ENCODE data around the gene RABGAP1L.
"Not testable (repeated sequence)": the region's sequence is repeated elsewhere in the genome, so short reads cannot be mapped to it uniquely, and the experiment has no call there.

RABGAP1L gene

DNA sequence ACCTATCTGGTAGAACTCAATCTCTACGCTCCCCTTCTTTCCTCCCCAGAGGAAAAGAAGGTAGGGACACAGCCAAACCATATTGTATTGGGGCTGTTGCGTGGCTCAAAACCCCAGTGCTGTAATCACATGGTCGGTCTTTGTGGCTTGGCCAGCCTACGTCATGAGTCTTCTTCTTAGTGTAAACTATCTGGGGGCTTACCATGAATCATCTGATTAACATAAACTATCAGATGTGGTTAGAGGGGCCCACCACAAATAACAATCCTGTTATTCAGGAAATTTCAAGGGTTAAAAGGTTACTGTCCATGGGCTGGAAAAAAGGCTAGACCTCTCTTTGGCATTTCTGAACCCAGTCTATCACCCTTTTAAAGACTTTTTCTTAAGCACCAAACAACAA is 238.9 kb downstream of the RABGAP1L start:
- no peak for DNase-seq

DNA sequence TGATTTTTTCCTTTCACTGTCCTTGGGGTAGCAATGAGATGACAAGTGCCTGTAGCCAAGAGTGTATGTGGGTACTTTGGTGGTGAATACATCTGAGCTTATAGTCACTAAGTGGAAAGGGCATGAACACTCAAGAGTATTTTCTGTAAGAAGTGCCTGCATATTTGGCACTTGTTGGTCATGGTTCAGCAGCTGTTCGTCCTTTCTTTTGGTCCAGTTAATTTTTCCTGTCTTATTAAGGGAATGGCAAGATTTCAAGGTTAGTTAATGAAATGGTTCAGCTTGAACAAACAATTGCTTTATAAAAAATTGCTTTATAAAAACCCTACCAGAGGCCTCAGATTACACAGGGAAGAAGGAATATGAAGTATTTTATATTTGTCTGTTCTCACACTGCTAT is 239.9 kb downstream of the RABGAP1L start:
- peak; percentile 58 for DNase-seq

DNA sequence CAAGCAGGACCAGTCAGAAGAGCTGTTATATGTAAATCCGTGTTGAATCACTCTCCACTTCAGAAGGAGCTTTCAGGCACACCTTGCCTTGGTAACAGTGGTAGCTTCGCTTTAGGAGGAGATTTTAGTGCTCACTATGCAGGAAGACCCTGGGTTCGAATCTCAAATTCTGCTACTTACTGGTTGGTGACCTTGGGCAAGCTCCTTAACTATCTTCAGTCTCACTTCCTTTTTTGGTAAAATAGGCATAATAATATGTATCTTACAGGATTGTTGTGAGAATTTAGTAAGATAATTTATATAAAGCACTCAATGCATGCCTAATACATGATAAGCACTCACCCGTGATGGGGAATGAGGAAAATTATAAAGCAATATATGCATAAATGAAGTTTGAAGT is 241.8 kb downstream of the RABGAP1L start:
- DNase-seq: no peak

DNA sequence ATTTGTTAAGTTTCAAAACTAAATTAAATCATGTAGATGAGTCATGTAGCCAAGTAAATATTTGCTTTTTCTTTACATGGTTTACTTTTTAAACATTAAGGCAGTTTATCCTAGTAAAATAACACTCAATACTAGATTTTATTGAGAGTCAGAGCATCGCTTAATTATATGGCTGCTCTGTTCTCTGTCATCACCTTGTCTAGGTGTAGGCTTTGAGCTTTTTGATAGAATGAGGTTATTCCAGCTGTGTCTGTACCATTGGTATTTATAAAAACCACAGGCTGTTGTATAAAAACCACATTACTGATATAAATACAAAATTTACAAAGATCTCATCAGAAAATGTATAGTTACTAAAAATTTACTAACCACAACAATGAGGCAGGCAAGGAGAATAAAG is 245.9 kb downstream of the RABGAP1L start:
- DNase-seq: no peak

DNA sequence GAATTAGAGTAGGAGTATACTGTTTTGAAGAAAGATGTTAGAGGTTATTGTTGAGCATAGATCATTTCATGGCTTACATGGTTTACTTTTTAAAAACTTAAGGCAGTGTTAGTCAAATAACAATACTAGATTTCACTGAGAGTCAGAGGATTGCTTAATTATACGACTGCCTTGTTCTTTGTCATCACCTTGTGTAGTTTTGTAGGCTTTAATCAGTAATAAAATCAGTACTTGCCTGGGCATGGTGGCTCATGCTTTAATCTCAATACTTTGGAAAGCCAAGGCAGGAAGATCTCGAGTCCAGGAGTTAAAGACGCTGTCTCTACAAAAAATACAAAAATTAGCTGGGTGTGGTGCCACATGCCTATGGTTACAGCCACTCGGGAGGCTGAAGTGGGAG is 247.1 kb downstream of the RABGAP1L start:
- DNase-seq: no peak

DNA sequence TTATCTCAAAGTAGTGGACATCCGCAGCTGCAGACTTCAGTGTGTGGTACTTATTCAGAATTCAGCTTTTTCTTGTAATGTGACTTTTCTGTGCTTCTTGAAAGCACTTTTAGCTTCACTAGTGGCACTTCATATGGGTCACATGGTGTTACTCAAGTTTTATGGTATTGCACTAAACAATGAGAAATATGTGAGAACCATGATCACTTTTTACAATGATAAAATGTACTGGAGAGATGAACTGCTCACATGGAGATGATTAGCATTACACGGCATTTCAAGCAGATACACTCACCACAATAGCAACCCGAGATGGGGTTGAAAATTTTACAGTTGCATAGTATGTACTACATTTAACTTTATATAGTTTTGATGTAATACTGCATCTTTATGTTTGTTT is 248.3 kb downstream of the RABGAP1L start:
- no peak for DNase-seq

DNA sequence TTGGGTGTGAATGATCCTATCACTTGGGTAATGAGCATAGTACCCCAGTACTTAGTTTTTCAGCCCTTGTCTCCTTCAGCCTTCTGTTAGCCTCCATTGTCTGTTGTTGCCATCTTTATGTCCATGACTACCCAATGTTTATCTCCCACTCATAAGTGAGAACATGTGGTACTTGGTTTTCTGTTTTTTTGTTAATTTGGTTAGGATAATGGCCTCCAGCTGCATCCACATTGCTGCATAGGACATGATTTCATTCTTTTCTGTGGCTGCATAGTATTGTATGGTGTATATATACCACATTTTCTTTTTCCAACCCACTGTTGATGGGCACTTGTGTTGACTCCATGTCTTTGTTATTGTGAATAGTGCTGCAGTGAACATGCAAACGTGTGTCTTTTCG is 248.8 kb downstream of the RABGAP1L start:
- DNase-seq: no peak

DNA sequence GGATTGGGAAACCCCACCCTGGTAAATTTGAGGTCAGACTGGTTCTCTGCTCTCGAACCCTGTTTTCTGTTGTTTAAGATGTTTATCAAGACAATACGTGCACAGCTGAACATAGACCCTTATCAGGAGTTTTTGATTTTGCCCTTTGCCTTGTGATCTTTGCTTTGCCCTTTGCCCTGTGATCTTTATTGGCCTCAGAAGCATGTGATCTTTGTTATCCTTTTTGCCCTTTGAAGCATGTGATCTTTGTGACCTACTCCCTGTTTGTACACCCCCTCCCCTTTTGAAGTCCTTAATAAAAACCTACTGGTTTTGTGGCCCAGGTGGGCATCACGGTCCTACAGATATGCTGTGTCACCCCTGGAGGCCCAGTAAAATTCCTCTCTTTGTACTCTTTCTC is 250.5 kb downstream of the RABGAP1L start:
- not testable (repeated sequence) for DNase-seq

DNA sequence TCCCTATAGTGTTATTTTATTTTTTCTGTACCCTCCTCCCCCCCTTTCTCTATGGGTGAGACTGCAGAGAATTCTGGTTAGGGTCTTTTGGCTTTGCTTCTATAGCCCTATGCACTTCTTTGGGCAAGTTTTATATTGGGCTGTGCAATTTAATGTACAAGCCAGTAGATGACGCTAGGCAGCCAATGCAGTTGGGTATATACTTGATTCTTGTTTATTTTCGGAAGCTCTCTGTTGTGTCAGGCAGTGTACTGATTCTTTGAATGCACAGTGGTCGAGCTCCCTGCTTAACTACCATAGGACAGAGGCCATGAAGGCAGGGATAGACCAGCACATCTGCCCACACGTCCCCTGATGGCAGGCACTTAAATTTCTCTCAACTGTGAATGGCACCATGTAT is 254.3 kb downstream of the RABGAP1L start:
- no peak for DNase-seq

DNA sequence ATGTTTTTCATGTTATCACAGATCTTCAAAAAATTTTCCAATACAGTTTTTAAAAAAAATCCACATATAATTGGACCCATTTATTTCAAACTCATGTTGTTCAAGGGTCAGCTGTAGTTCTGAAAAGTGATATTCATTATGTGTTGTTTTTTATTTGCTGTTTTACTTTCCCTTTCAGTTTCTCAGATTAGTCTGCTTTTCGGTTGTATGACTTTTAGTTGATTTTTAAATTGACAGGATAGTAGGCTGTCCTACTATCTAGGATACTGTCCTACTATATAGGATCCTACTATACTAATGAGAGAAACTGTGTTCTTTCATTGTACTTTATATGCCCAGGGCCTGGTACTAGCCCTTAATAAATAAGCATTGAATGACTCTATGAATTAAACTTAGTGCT is 254.9 kb downstream of the RABGAP1L start:
- DNase-seq: no peak

DNA sequence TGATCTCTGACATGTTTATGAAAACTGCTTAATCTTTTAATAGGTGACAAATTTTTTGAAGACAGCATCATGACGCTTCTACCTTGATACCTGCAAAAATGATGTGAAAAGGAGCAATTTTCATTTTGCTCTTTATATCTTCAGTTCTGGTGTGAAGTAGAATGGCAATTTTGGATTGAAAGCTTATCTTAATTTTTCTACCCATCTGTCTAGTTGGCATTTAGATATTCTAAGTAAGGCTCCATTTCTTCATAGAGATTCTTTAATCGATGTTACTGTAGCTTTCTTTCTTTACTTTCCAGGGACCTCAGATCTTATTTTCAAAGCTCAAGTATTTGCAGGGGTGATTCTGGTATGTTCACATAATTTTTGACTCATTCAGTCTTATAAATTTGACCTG is 256.2 kb downstream of the RABGAP1L start:
- DNase-seq: no peak

DNA sequence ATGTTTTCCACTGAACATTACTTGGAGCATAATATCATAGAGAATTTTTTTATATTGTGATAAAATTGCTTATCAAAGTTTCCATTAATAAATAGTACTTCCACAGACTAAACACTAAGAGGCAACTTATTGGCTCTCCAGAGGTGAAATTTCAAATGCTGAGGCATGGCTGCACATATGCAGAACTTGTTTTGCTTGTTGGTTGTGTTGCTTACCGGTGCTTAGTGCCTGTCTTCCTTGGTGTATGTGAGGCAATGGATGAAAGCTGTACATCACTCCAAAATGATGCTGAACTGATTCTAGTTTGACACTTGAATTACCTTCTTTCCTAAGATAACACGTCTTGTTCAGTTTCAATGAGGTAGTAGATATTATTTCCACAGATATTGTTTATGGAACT is 258.6 kb downstream of the RABGAP1L start:
- no peak for DNase-seq

DNA sequence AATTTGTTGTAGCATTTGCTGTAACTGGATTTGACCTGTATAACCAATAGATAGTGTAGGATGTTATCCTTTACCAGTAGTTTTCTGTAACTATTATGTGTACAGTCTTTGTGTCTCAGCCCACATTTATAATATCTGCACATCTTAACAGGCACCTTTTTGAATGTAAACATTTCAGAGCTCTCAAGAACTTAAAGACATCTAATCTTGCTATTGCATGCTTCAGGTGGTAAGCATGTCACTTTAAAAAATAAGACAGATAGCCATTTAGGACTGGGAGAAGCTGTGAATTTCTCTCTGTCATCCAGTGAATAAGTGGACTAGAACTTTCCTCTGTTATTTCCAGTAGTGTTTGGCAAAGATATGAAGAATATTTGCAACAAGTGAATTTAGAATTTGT is 265.8 kb downstream of the RABGAP1L start:
- no peak for DNase-seq

DNA sequence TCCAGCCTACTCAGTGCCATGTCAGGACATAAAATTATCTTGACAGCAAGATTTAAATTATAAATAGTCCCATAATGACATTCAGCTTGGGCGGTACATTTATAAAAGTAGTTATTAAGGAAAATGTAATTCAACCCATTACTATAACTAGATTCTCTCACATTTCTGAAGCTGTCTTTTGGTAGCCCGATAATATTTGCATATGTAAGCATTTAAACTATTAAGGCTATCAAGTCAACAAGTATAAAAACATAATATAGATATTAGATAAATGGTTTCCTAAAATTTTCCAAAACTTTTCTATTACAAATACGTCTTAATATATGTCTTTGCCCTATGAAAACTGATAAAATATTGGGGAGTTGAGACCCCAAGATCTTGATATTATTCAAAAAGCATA is 266.8 kb downstream of the RABGAP1L start:
- DNase-seq: no peak

DNA sequence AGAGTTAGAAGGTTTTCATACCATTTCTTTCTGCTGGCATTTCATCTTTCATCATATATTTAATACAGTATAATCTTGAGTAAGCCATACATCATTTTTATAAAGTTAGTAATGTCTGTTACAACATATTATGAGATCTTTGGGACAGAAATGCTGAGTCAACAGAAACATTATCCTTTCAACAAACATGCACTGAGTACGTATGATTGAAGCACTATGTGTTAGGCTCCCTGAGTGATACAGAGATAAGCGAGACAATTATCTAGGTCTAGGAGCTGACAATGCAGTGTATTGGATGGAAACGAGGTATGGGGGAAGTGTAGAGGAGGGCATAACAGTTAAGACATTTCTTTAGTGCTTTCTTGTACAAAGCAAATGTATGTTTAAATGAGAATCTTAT is 268.7 kb downstream of the RABGAP1L start:
- DNase-seq: no peak

DNA sequence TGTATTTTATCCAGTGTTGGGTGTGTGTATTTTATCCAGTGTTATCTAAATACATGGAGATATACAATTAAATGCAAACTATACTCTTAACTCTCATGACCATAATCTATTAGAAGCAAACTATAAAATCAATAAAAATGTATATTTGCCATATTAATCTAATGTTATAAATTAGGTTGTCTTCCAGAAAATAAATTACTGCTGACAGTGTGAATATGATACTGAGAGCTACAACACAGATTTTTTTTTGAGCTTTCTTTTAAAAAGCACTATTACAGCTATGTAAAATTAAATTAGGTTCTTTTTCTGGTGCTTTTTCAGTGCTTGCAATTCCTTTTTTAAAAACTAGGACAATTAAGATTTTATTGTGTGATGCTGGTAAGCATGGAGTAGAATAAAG is 269.4 kb downstream of the RABGAP1L start:
- DNase-seq: no peak

DNA sequence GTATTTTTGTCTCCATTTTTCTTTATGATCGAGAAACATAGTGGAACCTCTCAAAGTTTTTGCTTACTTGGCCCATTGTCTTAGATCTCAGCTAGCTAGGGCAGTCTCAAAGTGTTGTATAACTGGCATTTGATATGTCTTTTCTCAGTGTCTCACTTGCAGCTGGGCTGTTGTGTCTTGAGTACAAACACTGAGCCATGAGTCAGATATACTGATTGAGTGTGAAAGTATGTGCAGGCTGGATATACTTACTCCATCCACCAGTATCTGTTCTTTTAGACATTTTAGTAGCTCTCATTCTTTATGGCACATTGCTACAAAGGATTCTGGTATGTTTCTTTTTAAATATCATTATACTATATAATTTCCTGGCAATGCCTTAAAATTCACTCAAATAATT is 274.1 kb downstream of the RABGAP1L start:
- no peak for DNase-seq

DNA sequence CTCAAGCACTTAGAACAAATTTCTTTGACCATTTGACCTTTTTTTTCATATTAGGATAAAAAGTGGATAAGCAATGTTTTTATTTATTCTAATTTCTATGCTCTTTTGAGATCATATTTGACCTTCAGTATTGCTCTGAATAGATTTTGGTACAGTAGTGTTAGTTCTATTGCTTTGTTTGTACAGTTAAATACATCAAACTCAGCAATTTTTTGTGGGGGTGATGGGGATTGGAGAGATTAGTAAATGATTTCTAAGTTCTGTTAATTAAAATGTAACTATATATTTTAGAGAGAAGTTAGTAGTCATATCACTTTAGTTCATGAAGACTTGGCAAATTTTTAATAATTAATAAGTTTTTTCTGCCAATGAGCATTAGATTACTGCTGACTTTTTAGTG is 286.0 kb downstream of the RABGAP1L start:
- DNase-seq: no peak

DNA sequence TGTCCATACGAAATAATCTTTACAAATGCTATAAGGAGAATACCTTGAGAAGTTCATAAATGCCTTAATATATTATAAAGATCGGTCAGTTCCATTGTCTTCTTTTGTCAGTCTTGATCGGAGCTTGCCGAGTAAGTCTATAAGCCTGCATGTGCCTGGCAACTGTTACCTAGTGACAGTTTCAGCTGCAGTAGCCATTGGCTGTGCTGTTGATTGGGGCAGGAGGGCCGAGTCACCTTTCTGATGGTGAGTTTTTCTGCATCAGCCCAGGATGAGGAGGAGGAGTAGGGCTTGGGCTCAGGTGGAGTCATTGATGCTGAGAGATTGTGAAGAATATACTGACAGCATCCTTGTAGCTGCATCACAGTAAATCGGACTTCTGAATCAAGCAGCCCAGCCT is 286.5 kb downstream of the RABGAP1L start:
- no peak for DNase-seq

DNA sequence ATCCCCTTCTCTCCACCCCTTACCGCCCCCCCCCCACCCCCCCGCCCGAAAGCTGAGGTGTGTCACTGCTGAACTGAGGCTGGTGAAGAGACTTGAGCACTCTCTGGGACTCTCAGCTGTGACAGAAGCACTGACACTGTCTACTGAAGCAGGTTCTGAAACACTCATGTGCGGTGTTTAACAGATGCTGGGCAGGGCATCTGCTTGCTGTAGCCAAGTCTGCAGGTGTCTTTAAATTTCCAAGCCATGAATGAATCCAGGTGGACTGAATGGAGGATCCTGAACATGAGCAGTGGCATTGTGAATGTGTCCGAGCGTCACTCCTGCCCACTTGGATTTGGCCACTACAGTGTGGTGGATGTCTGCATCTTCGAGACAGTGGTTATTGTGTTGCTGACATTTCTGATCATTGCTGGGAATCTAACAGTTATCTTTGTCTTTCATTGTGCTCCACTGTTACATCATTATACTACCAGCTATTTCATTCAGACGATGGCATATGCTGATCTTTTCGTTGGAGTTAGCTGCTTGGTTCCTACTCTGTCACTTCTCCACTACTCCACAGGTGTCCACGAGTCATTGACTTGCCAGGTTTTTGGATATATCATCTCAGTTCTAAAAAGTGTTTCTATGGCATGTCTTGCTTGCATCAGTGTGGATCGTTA is 288.7 kb downstream of the RABGAP1L start, which contains the start of gene GPR52:
Gene GPR52 (plus strand): TSS at position 99 of the 665 bp plus-strand sequence. CDS start 148 bp downstream, at position 247.
- DNase-seq: peak; percentile 41

DNA sequence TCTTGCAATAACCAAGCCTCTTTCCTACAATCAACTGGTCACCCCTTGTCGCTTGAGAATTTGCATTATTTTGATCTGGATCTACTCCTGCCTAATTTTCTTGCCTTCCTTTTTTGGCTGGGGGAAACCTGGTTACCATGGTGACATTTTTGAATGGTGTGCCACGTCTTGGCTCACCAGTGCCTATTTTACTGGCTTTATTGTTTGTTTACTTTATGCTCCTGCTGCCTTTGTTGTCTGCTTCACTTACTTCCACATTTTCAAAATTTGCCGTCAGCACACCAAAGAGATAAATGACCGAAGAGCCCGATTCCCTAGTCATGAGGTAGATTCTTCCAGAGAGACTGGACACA is 289.2 kb downstream of the RABGAP1L start:
- peak; percentile 67 for DNase-seq

DNA sequence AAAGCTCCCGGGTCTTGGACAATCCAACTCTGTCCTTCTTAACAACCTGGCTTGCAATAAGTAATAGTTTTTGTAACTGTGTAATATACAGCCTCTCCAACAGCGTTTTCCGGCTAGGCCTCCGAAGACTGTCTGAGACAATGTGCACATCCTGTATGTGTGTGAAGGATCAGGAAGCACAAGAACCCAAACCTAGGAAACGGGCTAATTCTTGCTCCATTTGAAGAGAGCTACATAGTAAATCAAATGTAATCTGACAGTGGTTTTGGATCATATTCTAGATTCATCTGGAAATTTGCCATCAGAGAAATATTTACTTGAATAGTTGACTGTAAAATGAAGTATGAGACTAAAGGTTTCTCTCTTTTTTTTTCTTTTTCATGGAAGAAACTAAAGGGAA is 289.7 kb downstream of the RABGAP1L start:
- DNase-seq: peak; percentile 25

DNA sequence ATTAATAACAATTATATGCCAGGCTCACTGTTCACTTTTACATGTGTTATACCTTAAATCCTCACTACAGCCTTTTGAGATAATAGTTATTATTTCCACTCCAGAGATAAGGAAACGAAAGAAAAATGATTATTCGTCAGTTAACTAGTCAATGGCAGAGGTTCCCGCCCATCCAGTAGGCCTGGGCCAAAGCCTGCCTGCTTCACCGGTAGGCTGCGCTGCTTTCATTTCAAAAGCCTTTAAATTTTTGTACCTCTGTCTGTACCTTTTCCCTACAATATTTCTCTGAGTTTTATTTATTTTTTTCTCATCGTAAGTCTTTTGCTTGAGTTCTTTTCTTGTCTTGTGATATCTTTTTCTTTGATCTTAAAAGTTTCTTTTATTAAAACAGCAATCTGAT is 292.1 kb downstream of the RABGAP1L start:
- no peak for DNase-seq

DNA sequence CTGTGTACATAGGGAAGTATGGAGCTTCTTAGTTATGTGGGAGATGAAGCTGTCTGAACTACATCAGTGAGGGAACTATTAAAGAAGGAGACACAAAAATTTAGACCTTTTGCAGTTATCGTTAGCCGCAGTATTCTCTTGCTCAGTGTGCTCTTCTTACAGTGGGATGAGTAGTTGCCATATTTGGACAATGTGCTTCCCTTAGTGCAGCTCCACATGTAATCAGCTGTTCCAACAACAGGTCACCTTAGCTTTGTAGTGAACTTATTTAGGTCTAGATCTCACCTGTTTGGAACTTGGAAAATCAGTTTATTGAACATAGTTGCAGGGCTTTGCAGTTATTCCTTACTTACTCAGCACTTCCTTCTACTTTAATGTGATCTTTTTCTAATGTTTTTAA is 306.5 kb downstream of the RABGAP1L start:
- DNase-seq: no peak

DNA sequence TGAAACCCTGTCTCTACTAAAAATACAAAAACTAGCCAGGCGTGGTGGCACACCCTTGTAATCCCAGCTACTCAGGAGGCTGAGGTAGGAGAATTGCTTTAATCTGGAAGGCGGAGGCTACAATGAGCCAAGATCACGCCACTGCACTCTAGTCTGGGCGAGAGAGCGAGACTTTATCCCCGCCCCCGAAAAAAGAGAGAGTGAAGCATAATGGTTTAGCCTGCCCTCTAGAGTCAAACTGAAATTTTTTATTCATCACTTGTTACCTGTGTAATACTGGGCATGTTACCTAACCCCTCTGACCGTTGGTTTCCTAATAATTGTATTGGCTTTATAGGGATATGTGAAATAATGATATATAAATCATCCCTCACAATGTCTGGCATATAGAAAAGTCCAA is 307.3 kb downstream of the RABGAP1L start:
- DNase-seq: no peak

DNA sequence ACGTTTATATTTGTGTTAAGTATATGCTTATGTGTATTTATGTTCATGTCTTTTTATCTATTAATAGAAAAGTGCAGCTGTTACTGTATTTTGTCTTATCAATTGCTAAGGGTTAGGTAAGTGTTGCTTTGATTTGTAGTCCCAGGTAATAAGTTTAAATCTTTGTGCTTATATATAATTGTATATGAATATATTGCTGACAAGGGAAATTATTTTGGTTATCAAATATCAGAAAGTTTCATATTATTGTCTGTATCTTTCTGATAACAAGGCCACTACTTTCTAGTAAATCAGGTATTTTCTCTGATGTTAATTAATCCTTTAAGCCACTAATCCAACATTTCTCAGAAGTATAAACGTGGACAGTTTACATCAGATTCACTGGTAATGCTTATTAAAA is 309.7 kb downstream of the RABGAP1L start:
- no peak for DNase-seq
